Measurements from ENCODE around the gene HEBP2.

DNA sequence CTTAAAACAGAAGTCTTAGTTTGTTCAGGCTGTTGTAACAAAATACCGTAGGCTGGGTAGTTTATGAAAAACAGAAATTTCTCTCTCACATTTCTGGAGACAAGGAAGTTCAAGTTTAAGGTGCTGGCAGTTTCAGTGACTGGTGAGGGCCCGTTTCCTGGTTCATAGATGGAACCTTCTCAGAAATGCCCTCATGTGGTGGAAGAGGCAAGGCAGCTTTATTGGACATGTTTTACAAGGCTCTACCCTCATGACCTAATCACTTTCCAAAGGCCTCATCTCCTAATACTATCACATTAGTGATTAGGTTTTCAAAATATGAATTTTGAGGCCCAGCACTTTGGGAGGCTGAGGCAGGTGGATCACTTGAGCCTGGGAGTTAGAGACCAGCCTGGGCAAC is 2.4 kb downstream of the HEBP2 start:
- TF ChIP-seq POLR2A (IDR thresholded peaks at IDR 0.05), result no peak
- TF ChIP-seq, protein P1, sequence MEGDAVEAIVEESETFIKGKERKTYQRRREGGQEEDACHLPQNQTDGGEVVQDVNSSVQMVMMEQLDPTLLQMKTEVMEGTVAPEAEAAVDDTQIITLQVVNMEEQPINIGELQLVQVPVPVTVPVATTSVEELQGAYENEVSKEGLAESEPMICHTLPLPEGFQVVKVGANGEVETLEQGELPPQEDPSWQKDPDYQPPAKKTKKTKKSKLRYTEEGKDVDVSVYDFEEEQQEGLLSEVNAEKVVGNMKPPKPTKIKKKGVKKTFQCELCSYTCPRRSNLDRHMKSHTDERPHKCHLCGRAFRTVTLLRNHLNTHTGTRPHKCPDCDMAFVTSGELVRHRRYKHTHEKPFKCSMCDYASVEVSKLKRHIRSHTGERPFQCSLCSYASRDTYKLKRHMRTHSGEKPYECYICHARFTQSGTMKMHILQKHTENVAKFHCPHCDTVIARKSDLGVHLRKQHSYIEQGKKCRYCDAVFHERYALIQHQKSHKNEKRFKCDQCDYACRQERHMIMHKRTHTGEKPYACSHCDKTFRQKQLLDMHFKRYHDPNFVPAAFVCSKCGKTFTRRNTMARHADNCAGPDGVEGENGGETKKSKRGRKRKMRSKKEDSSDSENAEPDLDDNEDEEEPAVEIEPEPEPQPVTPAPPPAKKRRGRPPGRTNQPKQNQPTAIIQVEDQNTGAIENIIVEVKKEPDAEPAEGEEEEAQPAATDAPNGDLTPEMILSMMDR (IDR thresholded peaks at IDR 0.05), result no peak

Measured in lower leg skin (tissue), 3 donors.